HEK293 (cell line): ENCODE measurements around the gene NOL9.

Source experiments
- GLI2 ChIP-seq: fragments of 450-650 bp; formaldehyde crosslinking; IDR thresholded peaks from 2 replicates; pipeline ENCODE4; 2017; ENCODE audit warnings: missing biosample characterization, missing genetic modification characterization, low read depth, borderline replicate concordance
- GLI4 ChIP-seq: fragments of 450-650 bp; formaldehyde crosslinking; IDR thresholded peaks from 2 replicates; pipeline ENCODE4 v1.5.1; 2016; ENCODE audit warnings: missing biosample characterization, missing genetic modification characterization
- GLIS2 ChIP-seq: fragments of 450-650 bp; formaldehyde crosslinking; IDR thresholded peaks from 2 replicates; pipeline ENCODE4 v1.5.1; 2016; ENCODE audit warnings: missing biosample characterization, missing genetic modification characterization
- HOXC10 ChIP-seq: sonication (generic); formaldehyde crosslinking; IDR thresholded peaks from 2 replicates; pipeline ENCODE4 v1.8.1; 2023; ENCODE audit warnings: mild to moderate bottlenecking, missing genetic modification reagents
- KLF10 ChIP-seq: fragments of 450-650 bp; IDR thresholded peaks from 2 replicates; pipeline ENCODE4 v1.5.1; 2018; ENCODE audit warnings: missing biosample characterization, mild to moderate bottlenecking, missing genetic modification characterization
- KLF8 ChIP-seq: fragments of 450-650 bp; formaldehyde crosslinking; IDR thresholded peaks from 2 replicates; pipeline ENCODE4 v1.5.1; 2016; ENCODE audit warnings: missing biosample characterization, missing genetic modification characterization
- KLF9 ChIP-seq: fragments of 450-650 bp; formaldehyde crosslinking; IDR thresholded peaks from 2 replicates; pipeline ENCODE4 v1.5.1; 2016; ENCODE audit warnings: missing biosample characterization, missing genetic modification characterization, low read depth
- SCRT1 ChIP-seq: fragments of 450-650 bp; formaldehyde crosslinking; IDR thresholded peaks from 2 replicates; pipeline ENCODE4 v1.5.1; 2016; ENCODE audit warnings: missing biosample characterization, missing genetic modification characterization, borderline replicate concordance
- SETDB1 ChIP-seq: IDR thresholded peaks from one replicate; pipeline ENCODE4 v1.6.1; 2017; ENCODE audit warnings: mild to moderate bottlenecking, low read length, moderate library complexity, mixed read lengths; ENCODE audit not compliant: insufficient read length
- TRIM28 ChIP-seq: IDR thresholded peaks from 2 replicates; pipeline ENCODE4 v1.6.1; 2011; ENCODE audit warnings: low read length, control low read depth, borderline replicate concordance
- YY1 ChIP-seq: fragments of 450-650 bp; formaldehyde crosslinking; IDR thresholded peaks from 2 replicates; pipeline ENCODE4 v1.5.1; 2018; ENCODE audit warnings: missing biosample characterization, missing genetic modification characterization
- ZBTB17 ChIP-seq: fragments of 450-650 bp; formaldehyde crosslinking; IDR thresholded peaks from 2 replicates; pipeline ENCODE4 v1.5.1; 2016; ENCODE audit warnings: missing biosample characterization, missing genetic modification characterization
- ZIC2 ChIP-seq: fragments of 450-650 bp; formaldehyde crosslinking; IDR thresholded peaks from 2 replicates; pipeline ENCODE4 v1.5.1; 2016; ENCODE audit warnings: missing biosample characterization, missing genetic modification characterization
- ZNF112 ChIP-seq: fragments of 450-650 bp; formaldehyde crosslinking; IDR thresholded peaks from 2 replicates; pipeline ENCODE4 v1.5.0; 2017; ENCODE audit warnings: missing biosample characterization, missing genetic modification characterization
- ZNF114 ChIP-seq: fragments of 450-650 bp; formaldehyde crosslinking; IDR thresholded peaks from 2 replicates; pipeline ENCODE4 v1.5.0; 2017; ENCODE audit warnings: missing biosample characterization, missing genetic modification characterization
- ZNF132 ChIP-seq: fragments of 450-650 bp; formaldehyde crosslinking; IDR thresholded peaks from 2 replicates; pipeline ENCODE4 v1.5.1; 2017; ENCODE audit warnings: missing biosample characterization, missing genetic modification characterization, borderline replicate concordance
- ZNF155 ChIP-seq: fragments of 450-650 bp; formaldehyde crosslinking; IDR thresholded peaks from 2 replicates; pipeline ENCODE4 v1.5.1; 2016; ENCODE audit warnings: missing biosample characterization, missing genetic modification characterization
- ZNF157 ChIP-seq: fragments of 450-650 bp; formaldehyde crosslinking; IDR thresholded peaks from 2 replicates; pipeline ENCODE4 v1.5.1; 2016; ENCODE audit warnings: missing biosample characterization, missing genetic modification characterization
- ZNF174 ChIP-seq: fragments of 450-650 bp; formaldehyde crosslinking; IDR thresholded peaks from 2 replicates; pipeline ENCODE4 v1.5.0; 2017; ENCODE audit warnings: missing biosample characterization, mild to moderate bottlenecking, missing genetic modification characterization
- ZNF214 ChIP-seq: fragments of 450-650 bp; formaldehyde crosslinking; IDR thresholded peaks from 2 replicates; pipeline ENCODE4 v1.5.1; 2017; ENCODE audit warnings: missing biosample characterization, mild to moderate bottlenecking, missing genetic modification characterization, borderline replicate concordance
- ZNF394 ChIP-seq: fragments of 450-650 bp; formaldehyde crosslinking; IDR thresholded peaks from 2 replicates; pipeline ENCODE4 v1.5.1; 2016; ENCODE audit warnings: missing biosample characterization, missing genetic modification characterization, mild to moderate bottlenecking, moderate library complexity, borderline replicate concordance
- ZNF416 ChIP-seq: fragments of 450-650 bp; formaldehyde crosslinking; IDR thresholded peaks from 2 replicates; pipeline ENCODE4 v1.5.1; 2016; ENCODE audit warnings: missing biosample characterization, missing genetic modification characterization
- ZNF426 ChIP-seq: fragments of 450-650 bp; formaldehyde crosslinking; IDR thresholded peaks from 2 replicates; pipeline ENCODE4 v1.5.1; 2017; ENCODE audit warnings: missing biosample characterization, missing genetic modification characterization, mild to moderate bottlenecking, inconsistent platforms, moderate library complexity
- ZNF501 ChIP-seq: fragments of 450-650 bp; formaldehyde crosslinking; IDR thresholded peaks from 2 replicates; pipeline ENCODE4 v1.5.1; 2016; ENCODE audit warnings: missing biosample characterization, missing genetic modification characterization
- ZNF521 ChIP-seq: fragments of 450-650 bp; formaldehyde crosslinking; IDR thresholded peaks from 2 replicates; pipeline ENCODE4 v1.5.1; 2017; ENCODE audit warnings: missing biosample characterization, mild to moderate bottlenecking, missing genetic modification characterization
- ZNF544 ChIP-seq: fragments of 450-650 bp; formaldehyde crosslinking; IDR thresholded peaks from 2 replicates; pipeline ENCODE4 v1.5.0; 2017; ENCODE audit warnings: missing biosample characterization, missing genetic modification characterization
- ZNF623 ChIP-seq: fragments of 450-650 bp; formaldehyde crosslinking; IDR thresholded peaks from 2 replicates; pipeline ENCODE4 v1.5.1; 2016; ENCODE audit warnings: missing biosample characterization, missing genetic modification characterization
- ZNF670 ChIP-seq: fragments of 450-650 bp; formaldehyde crosslinking; IDR thresholded peaks from 2 replicates; pipeline ENCODE4 v1.5.1; 2016; ENCODE audit warnings: missing biosample characterization, missing genetic modification characterization, low read depth
- ZNF76 ChIP-seq: fragments of 450-650 bp; formaldehyde crosslinking; IDR thresholded peaks from 2 replicates; pipeline ENCODE4; 2016; ENCODE audit warnings: low read depth, missing biosample characterization, missing genetic modification characterization, borderline replicate concordance
- TF ChIP-seq, protein P1 (sequence below): sonication (generic); formaldehyde crosslinking; IDR thresholded peaks from 2 replicates; pipeline ENCODE4 v1.8.1; 2022; ENCODE audit warnings: mild to moderate bottlenecking, moderate library complexity, missing genetic modification reagents
- TF ChIP-seq, protein P2 (sequence below): fragments of 450-650 bp; formaldehyde crosslinking; IDR thresholded peaks from 2 replicates; pipeline ENCODE4 v1.5.1; 2016; ENCODE audit warnings: missing biosample characterization, missing genetic modification characterization
- TF ChIP-seq, protein P3 (sequence below): fragments of 450-650 bp; formaldehyde crosslinking; IDR thresholded peaks from 2 replicates; pipeline ENCODE4 v1.5.1; 2016; ENCODE audit warnings: missing biosample characterization, missing genetic modification characterization
- TF ChIP-seq, protein P4 (sequence below): fragments of 450-650 bp; formaldehyde crosslinking; IDR thresholded peaks from 2 replicates; pipeline ENCODE4 v1.5.1; 2016; ENCODE audit warnings: missing biosample characterization, missing genetic modification characterization
- TF ChIP-seq, protein P5 (sequence below): fragments of 450-650 bp; formaldehyde crosslinking; IDR thresholded peaks from 2 replicates; pipeline ENCODE4 v1.5.1; 2017; ENCODE audit warnings: missing biosample characterization, missing genetic modification characterization
- TF ChIP-seq, protein P6 (sequence below): fragments of 450-650 bp; formaldehyde crosslinking; IDR thresholded peaks from 2 replicates; pipeline ENCODE4 v1.5.1; 2016; ENCODE audit warnings: missing biosample characterization, missing genetic modification characterization

Gene NOL9

DNA sequence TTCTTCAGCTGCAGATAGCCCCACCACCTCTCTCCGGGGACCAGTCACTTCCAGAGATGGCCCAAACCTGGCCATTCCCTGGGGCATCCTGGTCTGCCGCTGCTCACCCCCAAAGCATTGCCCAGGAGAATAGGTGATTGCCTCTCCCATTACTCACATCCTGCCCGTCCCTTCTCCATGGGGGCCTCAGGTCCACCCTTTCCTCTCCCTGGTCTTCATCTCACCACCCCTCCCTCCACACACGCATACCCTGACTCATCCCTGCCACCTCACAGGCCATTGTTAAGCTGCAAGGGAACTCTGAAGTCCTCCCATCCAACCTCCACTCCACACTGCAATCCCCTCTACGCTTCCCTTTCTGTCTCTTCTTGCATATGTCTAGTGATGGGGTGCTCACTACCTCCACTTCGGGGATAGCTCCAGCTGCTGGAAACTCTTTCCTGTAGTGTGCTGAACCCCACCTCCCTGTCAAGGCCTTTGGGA, 62.8 kb downstream of the NOL9 start, which contains the start of gene PLEKHG5 (continued):
- TF ChIP-seq, protein P1, sequence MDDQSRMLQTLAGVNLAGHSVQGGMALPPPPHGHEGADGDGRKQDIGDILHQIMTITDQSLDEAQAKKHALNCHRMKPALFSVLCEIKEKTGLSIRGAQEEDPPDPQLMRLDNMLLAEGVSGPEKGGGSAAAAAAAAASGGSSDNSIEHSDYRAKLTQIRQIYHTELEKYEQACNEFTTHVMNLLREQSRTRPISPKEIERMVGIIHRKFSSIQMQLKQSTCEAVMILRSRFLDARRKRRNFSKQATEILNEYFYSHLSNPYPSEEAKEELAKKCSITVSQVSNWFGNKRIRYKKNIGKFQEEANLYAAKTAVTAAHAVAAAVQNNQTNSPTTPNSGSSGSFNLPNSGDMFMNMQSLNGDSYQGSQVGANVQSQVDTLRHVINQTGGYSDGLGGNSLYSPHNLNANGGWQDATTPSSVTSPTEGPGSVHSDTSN (CRISPR knock-in tag): no peak
- no peak for TF ChIP-seq ZNF76 (tag by site-specific recombination)
- no peak for TF ChIP-seq HOXC10 (CRISPR knock-in tag)
- peak; percentile 73 for TF ChIP-seq ZBTB17 (tag by site-specific recombination)
- TF ChIP-seq YY1: no peak
- TF ChIP-seq KLF10 (tag by site-specific recombination): no peak
- TF ChIP-seq ZNF544 (tag by site-specific recombination): no peak
- TF ChIP-seq ZNF132: no peak
- TF ChIP-seq KLF8: peak; percentile 84
- no peak for TF ChIP-seq GLI4 (tag by site-specific recombination)
- no peak for TF ChIP-seq SCRT1
- TF ChIP-seq ZNF112 (tag by site-specific recombination): no peak
- TF ChIP-seq ZNF394 (tag by site-specific recombination): no peak; the same call in 1 of the 2 replicates
- TF ChIP-seq, protein P2, sequence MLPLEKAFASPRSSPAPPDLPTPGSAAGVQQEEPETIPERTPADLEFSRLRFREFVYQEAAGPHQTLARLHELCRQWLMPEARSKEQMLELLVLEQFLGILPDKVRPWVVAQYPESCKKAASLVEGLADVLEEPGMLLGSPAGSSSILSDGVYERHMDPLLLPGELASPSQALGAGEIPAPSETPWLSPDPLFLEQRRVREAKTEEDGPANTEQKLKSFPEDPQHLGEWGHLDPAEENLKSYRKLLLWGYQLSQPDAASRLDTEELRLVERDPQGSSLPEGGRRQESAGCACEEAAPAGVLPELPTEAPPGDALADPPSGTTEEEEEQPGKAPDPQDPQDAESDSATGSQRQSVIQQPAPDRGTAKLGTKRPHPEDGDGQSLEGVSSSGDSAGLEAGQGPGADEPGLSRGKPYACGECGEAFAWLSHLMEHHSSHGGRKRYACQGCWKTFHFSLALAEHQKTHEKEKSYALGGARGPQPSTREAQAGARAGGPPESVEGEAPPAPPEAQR (tag by site-specific recombination): no peak
- TF ChIP-seq TRIM28: no peak
- TF ChIP-seq, protein P3, sequence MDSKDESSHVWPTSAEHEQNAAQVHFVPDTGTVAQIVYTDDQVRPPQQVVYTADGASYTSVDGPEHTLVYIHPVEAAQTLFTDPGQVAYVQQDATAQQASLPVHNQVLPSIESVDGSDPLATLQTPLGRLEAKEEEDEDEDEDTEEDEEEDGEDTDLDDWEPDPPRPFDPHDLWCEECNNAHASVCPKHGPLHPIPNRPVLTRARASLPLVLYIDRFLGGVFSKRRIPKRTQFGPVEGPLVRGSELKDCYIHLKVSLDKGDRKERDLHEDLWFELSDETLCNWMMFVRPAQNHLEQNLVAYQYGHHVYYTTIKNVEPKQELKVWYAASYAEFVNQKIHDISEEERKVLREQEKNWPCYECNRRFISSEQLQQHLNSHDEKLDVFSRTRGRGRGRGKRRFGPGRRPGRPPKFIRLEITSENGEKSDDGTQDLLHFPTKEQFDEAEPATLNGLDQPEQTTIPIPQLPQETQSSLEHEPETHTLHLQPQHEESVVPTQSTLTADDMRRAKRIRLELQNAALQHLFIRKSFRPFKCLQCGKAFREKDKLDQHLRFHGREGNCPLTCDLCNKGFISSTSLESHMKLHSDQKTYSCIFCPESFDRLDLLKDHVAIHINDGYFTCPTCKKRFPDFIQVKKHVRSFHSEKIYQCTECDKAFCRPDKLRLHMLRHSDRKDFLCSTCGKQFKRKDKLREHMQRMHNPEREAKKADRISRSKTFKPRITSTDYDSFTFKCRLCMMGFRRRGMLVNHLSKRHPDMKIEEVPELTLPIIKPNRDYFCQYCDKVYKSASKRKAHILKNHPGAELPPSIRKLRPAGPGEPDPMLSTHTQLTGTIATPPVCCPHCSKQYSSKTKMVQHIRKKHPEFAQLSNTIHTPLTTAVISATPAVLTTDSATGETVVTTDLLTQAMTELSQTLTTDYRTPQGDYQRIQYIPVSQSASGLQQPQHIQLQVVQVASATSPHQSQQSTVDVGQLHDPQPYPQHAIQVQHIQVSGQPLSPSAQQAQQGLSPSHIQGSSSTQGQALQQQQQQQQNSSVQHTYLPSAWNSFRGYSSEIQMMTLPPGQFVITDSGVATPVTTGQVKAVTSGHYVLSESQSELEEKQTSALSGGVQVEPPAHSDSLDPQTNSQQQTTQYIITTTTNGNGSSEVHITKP (tag by site-specific recombination): peak; percentile 50
- no peak for TF ChIP-seq ZNF501
- no peak for TF ChIP-seq ZNF157 (tag by site-specific recombination)
- TF ChIP-seq ZNF174 (tag by site-specific recombination): no peak
- peak; percentile 87 for TF ChIP-seq GLIS2 (tag by site-specific recombination)
- TF ChIP-seq KLF9 (tag by site-specific recombination): peak; percentile 24; the same call in 1 of the 2 replicates
- no peak for TF ChIP-seq ZNF114 (tag by site-specific recombination)
- TF ChIP-seq ZNF155 (tag by site-specific recombination): no peak
- TF ChIP-seq ZNF670: no peak
- TF ChIP-seq ZNF623 (tag by site-specific recombination): no peak
- TF ChIP-seq, protein P4, sequence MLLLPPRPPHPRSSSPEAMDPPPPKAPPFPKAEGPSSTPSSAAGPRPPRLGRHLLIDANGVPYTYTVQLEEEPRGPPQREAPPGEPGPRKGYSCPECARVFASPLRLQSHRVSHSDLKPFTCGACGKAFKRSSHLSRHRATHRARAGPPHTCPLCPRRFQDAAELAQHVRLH (tag by site-specific recombination): peak; percentile 79
- no peak for TF ChIP-seq ZNF214 (tag by site-specific recombination)
- no peak for TF ChIP-seq ZNF416 (tag by site-specific recombination)
- TF ChIP-seq, protein P5, sequence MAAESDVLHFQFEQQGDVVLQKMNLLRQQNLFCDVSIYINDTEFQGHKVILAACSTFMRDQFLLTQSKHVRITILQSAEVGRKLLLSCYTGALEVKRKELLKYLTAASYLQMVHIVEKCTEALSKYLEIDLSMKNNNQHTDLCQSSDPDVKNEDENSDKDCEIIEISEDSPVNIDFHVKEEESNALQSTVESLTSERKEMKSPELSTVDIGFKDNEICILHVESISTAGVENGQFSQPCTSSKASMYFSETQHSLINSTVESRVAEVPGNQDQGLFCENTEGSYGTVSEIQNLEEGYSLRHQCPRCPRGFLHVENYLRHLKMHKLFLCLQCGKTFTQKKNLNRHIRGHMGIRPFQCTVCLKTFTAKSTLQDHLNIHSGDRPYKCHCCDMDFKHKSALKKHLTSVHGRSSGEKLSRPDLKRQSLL: no peak
- TF ChIP-seq ZNF426 (tag by site-specific recombination): no peak
- TF ChIP-seq ZNF521: no peak
- no peak for TF ChIP-seq SETDB1
- TF ChIP-seq ZIC2 (tag by site-specific recombination): peak; percentile 60
- no peak for TF ChIP-seq GLI2 (tag by site-specific recombination)
- TF ChIP-seq, protein P6, sequence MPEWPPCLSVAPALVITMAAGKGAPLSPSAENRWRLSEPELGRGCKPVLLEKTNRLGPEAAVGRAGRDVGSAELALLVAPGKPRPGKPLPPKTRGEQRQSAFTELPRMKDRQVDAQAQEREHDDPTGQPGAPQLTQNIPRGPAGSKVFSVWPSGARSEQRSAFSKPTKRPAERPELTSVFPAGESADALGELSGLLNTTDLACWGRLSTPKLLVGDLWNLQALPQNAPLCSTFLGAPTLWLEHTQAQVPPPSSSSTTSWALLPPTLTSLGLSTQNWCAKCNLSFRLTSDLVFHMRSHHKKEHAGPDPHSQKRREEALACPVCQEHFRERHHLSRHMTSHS (tag by site-specific recombination): no peak
